GM23338 (cell line): ENCODE results near the gene FCHO2. TPM values are rescaled to one million over a fixed set of nuclear protein-coding genes. Genes with fewer than 3 reads are reported as not detected.

ENCODE experiments used
- ATAC-seq: fragments of 200-7000 bp; cut with Tn5 transposase; 3 replicates; pipeline ENCODE4 v1.9.1; 2020
- DNase-seq: peaks from one replicate; pipeline ENCODE4 v3.0.0-alpha.2; 2015; ENCODE audit warnings: low spot score
- H2AFZ ChIP-seq: fragments of 200-600 bp; sonication (generic); 2 replicates; pipeline ENCODE4 v1.8.0; 2016; ENCODE audit warnings: antibody characterized with exemption, mild to moderate bottlenecking, moderate library complexity
- H3F3A ChIP-seq: fragments of 200-600 bp; sonication (generic); replicated peaks from 2 replicates; pipeline ENCODE4 v1.8.0; 2017; ENCODE audit warnings: antibody characterized with exemption, mixed run types, low read depth
- H3K27ac ChIP-seq: fragments of 200-600 bp; sonication (generic); 2 replicates; pipeline ENCODE4 v1.6.1; 2016; ENCODE audit warnings: low read depth
- H3K27me3 ChIP-seq: fragments of 200-600 bp; sonication (generic); 2 replicates; pipeline ENCODE4 v1.8.0; 2016; ENCODE audit warnings: mild to moderate bottlenecking, mixed run types, moderate library complexity; ENCODE audit not compliant: insufficient read depth
- H3K36me3 ChIP-seq: fragments of 200-600 bp; sonication (generic); 2 replicates; pipeline ENCODE4 v1.8.0; 2016; ENCODE audit warnings: mild to moderate bottlenecking; ENCODE audit not compliant: insufficient read depth
- H3K4me1 ChIP-seq: fragments of 200-600 bp; sonication (generic); 2 replicates; pipeline ENCODE4 v1.8.0; 2016; ENCODE audit warnings: mild to moderate bottlenecking, moderate library complexity; ENCODE audit not compliant: insufficient read depth
- H3K4me2 ChIP-seq: fragments of 200-600 bp; sonication (generic); 2 replicates; pipeline ENCODE4 v1.7.1; 2017; ENCODE audit warnings: mixed run types
- H3K4me3 ChIP-seq: fragments of 200-600 bp; sonication (generic); 2 replicates; pipeline ENCODE4 v1.6.1; 2016; ENCODE audit warnings: mixed run types
- H3K79me2 ChIP-seq: fragments of 200-600 bp; sonication (generic); replicated peaks from 2 replicates; pipeline ENCODE4 v1.8.0; 2017; ENCODE audit warnings: mild to moderate bottlenecking; ENCODE audit not compliant: insufficient read depth
- H3K9me2 ChIP-seq: fragments of 200-600 bp; sonication (generic); 2 replicates; pipeline ENCODE4 v1.8.0; 2017; ENCODE audit not compliant: insufficient read depth
- H4K20me1 ChIP-seq: fragments of 200-600 bp; sonication (generic); replicated peaks from 2 replicates; pipeline ENCODE4 v1.8.0; 2017; ENCODE audit warnings: mild to moderate bottlenecking; ENCODE audit not compliant: insufficient read depth
- H3K27ac Mint-ChIP-seq: 2 replicates; pipeline ENCODE4 v1.8.0; 2020; ENCODE audit warnings: inconsistent platforms, mild to moderate bottlenecking, moderate library complexity, mixed read lengths
- H3K27me3 Mint-ChIP-seq: 3 replicates; pipeline ENCODE4 v1.8.0; 2022; ENCODE audit warnings: low read depth, mild to moderate bottlenecking, moderate library complexity, mixed read lengths, inconsistent platforms; ENCODE audit not compliant: insufficient read depth, poor library complexity
- H3K36me3 Mint-ChIP-seq: 3 replicates; pipeline ENCODE4 v1.8.0; 2021; ENCODE audit warnings: low read depth, mild to moderate bottlenecking, inconsistent platforms, moderate library complexity, mixed read lengths
- H3K4me1 Mint-ChIP-seq: 3 replicates; pipeline ENCODE4 v1.8.0; 2020; ENCODE audit warnings: mild to moderate bottlenecking, inconsistent platforms, mixed read lengths
- H3K4me3 Mint-ChIP-seq: 3 replicates; pipeline ENCODE4 v1.8.0; 2021; ENCODE audit warnings: moderate library complexity, mild to moderate bottlenecking, inconsistent platforms, mixed read lengths
- H3K9me3 Mint-ChIP-seq: 3 replicates; pipeline ENCODE4 v1.8.0; 2020; ENCODE audit warnings: moderate library complexity, mild to moderate bottlenecking, inconsistent platforms, mixed read lengths
- JUNB ChIP-seq: IDR thresholded peaks from one replicate; pipeline ENCODE4 v1.6.1; 2016; ENCODE audit warnings: antibody characterized with exemption; ENCODE audit not compliant: unreplicated experiment
- NANOG ChIP-seq: IDR thresholded peaks from 2 replicates; pipeline ENCODE4 v1.6.1; 2016; ENCODE audit warnings: antibody characterized with exemption, borderline replicate concordance
- POLR2AphosphoS5 ChIP-seq: IDR thresholded peaks from 2 replicates; pipeline ENCODE4 v1.6.1; 2016; ENCODE audit warnings: antibody characterized with exemption, low read depth
- ZNF331 ChIP-seq: fragments of 250-450 bp; sonication (Bioruptor Pico); IDR thresholded peaks from 2 replicates; pipeline ENCODE4 v1.5.0; 2020; ENCODE audit warnings: low read depth, mild to moderate bottlenecking, moderate library complexity
- polyA plus RNA-seq: library from polyadenylated mRNA; unstranded; fragments of >200 nt; fragmentation: Nextera tagmentation; extraction: Ambion mirVana; gene quantifications from 2 replicates; pipeline ENCODE4 v1.2.1, GENCODE V29; 2016
- total RNA-seq: library from RNA; depleted of rRNA; stranded (reverse); fragments of >200 nt; shearing (Covaris generic); gene quantifications from 2 replicates; pipeline ENCODE4 v1.2.3, GENCODE V29; 2014
- TF ChIP-seq, protein P1 (sequence below): fragments of 250-450 bp; sonication (Bioruptor Pico); IDR thresholded peaks from 2 replicates; pipeline ENCODE4 v1.5.0; 2020; ENCODE audit warnings: mild to moderate bottlenecking, moderate library complexity
- TF ChIP-seq, protein P2 (sequence below), 2 experiments: fragments of 200-600 bp in 1 of 2; sonication (generic) in 1 of 2; conservative IDR thresholded peaks; 2 replicates each; pipeline versions ENCODE4 v1.5.1 to v1.6.1; 2016 to 2017; ENCODE audit warnings: antibody characterized with exemption in 2 of 2, low read depth in 2 of 2, mild to moderate bottlenecking in 2 of 2, moderate library complexity in 1 of 2

FCHO2 gene
- total and polyA plus RNA-seq, 2 experiments from 2014 or later, result 8.4 to 10.1 TPM

DNA sequence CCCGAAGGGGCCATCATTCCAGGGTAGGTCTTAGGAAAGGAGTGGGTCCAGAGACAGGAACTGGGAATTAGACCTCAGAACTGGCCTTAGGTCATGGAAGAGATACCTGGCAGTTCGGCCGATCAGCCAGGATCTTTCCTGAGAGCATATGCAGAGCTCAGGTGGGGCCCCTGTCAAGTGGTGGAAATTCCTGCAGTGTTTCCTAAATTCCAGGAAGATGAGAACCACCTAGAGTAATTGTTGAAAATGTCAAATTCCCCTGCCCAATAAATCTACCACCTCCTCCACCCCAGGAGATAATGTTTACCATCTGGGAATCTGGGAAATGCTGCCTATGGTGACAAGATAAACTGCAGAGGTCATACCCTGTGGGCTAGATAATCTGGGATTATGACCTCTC lies 179.2 kb downstream of the FCHO2 start (continued):
- TF ChIP-seq, protein P1, sequence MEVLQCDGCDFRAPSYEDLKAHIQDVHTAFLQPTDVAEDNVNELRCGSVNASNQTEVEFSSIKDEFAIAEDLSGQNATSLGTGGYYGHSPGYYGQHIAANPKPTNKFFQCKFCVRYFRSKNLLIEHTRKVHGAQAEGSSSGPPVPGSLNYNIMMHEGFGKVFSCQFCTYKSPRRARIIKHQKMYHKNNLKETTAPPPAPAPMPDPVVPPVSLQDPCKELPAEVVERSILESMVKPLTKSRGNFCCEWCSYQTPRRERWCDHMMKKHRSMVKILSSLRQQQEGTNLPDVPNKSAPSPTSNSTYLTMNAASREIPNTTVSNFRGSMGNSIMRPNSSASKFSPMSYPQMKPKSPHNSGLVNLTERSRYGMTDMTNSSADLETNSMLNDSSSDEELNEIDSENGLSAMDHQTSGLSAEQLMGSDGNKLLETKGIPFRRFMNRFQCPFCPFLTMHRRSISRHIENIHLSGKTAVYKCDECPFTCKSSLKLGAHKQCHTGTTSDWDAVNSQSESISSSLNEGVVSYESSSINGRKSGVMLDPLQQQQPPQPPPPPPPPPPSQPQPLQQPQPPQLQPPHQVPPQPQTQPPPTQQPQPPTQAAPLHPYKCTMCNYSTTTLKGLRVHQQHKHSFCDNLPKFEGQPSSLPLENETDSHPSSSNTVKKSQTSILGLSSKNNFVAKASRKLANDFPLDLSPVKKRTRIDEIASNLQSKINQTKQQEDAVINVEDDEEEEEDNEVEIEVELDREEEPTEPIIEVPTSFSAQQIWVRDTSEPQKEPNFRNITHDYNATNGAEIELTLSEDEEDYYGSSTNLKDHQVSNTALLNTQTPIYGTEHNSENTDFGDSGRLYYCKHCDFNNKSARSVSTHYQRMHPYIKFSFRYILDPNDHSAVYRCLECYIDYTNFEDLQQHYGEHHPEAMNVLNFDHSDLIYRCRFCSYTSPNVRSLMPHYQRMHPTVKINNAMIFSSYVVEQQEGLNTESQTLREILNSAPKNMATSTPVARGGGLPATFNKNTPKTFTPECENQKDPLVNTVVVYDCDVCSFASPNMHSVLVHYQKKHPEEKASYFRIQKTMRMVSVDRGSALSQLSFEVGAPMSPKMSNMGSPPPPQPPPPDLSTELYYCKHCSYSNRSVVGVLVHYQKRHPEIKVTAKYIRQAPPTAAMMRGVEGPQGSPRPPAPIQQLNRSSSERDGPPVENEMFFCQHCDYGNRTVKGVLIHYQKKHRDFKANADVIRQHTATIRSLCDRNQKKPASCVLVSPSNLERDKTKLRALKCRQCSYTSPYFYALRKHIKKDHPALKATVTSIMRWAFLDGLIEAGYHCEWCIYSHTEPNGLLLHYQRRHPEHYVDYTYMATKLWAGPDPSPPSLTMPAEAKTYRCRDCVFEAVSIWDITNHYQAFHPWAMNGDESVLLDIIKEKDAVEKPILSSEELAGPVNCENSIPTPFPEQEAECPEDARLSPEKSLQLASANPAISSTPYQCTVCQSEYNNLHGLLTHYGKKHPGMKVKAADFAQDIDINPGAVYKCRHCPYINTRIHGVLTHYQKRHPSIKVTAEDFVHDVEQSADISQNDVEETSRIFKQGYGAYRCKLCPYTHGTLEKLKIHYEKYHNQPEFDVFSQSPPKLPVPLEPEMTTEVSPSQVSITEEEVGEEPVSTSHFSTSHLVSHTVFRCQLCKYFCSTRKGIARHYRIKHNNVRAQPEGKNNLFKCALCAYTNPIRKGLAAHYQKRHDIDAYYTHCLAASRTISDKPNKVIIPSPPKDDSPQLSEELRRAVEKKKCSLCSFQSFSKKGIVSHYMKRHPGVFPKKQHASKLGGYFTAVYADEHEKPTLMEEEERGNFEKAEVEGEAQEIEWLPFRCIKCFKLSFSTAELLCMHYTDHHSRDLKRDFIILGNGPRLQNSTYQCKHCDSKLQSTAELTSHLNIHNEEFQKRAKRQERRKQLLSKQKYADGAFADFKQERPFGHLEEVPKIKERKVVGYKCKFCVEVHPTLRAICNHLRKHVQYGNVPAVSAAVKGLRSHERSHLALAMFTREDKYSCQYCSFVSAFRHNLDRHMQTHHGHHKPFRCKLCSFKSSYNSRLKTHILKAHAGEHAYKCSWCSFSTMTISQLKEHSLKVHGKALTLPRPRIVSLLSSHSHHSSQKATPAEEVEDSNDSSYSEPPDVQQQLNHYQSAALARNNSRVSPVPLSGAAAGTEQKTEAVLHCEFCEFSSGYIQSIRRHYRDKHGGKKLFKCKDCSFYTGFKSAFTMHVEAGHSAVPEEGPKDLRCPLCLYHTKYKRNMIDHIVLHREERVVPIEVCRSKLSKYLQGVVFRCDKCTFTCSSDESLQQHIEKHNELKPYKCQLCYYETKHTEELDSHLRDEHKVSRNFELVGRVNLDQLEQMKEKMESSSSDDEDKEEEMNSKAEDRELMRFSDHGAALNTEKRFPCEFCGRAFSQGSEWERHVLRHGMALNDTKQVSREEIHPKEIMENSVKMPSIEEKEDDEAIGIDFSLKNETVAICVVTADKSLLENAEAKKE (CRISPR knock-in tag), result no peak
- TF ChIP-seq NANOG (no peak), POLR2AphosphoS5 (no peak), JUNB (no peak)
- TF ChIP-seq, protein P2, sequence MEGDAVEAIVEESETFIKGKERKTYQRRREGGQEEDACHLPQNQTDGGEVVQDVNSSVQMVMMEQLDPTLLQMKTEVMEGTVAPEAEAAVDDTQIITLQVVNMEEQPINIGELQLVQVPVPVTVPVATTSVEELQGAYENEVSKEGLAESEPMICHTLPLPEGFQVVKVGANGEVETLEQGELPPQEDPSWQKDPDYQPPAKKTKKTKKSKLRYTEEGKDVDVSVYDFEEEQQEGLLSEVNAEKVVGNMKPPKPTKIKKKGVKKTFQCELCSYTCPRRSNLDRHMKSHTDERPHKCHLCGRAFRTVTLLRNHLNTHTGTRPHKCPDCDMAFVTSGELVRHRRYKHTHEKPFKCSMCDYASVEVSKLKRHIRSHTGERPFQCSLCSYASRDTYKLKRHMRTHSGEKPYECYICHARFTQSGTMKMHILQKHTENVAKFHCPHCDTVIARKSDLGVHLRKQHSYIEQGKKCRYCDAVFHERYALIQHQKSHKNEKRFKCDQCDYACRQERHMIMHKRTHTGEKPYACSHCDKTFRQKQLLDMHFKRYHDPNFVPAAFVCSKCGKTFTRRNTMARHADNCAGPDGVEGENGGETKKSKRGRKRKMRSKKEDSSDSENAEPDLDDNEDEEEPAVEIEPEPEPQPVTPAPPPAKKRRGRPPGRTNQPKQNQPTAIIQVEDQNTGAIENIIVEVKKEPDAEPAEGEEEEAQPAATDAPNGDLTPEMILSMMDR (conservative IDR thresholded peaks at IDR 0.05; ENCODE audit: low read depth in 2 of 2), result no peak

DNA sequence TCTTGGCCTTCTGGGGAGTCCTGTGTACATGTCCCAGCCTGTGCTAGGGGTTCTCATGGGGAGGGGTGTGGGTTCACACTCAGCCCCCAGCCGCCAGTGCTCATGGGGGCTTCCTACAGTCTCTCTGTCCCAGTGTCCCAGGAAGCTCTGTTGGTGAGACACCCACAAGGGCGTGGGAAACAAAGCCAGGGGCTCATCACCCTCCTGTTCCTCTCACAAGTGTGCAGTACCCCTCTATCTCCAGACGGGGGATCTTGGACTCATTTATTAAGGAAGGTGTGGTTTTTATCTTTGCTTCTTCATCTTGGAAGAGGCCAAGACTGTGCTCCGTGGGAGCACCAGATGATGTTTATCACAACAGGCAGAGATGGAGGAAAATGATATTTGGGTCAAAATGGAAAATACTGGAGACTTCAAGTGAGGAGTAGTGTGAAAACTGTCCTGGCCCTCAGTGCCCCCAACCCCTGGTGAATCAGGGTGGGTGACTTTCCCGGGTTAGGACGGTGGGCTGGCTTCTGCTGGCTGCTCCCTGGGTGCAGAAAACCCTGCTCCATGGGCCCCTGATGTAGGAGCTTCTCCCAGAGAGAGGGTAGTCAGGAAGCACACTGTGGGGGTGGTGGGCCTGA lies 179.7 kb downstream of the FCHO2 start:
- H3K4me2 ChIP-seq, result no peak overlapping the region
- H3K4me3 Mint-ChIP-seq, result no peak overlapping the region; the same call in 2 of the 3 replicates
- peaks cover 25% of the 10 kb centered on the region for H3K4me1 Mint-ChIP-seq
- H3K27me3 Mint-ChIP-seq, result peaks cover 12% of the 10 kb centered on the region
- TF ChIP-seq, protein P2 (conservative IDR thresholded peaks at IDR 0.05; ENCODE audit: low read depth in 2 of 2), result peak; percentile 29 to 43; a peak in 3 of 4 replicates
- TF ChIP-seq ZNF331 (CRISPR knock-in tag), result no peak
- peaks cover 6% of the 10 kb centered on the region; the same call in 1 of the 2 replicates for H3K9me2 ChIP-seq
- no peaks in the 10 kb centered on the region for H3K36me3 ChIP-seq
- no peak overlapping the region for H3K4me3 ChIP-seq
- no peak overlapping the region for H3K27ac ChIP-seq
- H3K27me3 ChIP-seq, result no peaks in the 10 kb centered on the region
- no peaks in the 10 kb centered on the region for H4K20me1 ChIP-seq
- DNase-seq (peak; percentile 71), ATAC-seq (peak; percentile 76)
- H3K9me3 Mint-ChIP-seq, result no peaks in the 10 kb centered on the region
- peaks cover 10% of the 10 kb centered on the region for H3K4me1 ChIP-seq
- no peaks in the 10 kb centered on the region for H3F3A ChIP-seq
- H3K36me3 Mint-ChIP-seq, result no peaks in the 10 kb centered on the region
- no peak overlapping the region for H3K27ac Mint-ChIP-seq
- no peaks in the 10 kb centered on the region for H3K79me2 ChIP-seq
- H2AFZ ChIP-seq, result peak overlapping the region; percentile 94; the same call in 1 of the 2 replicates
